IPS-15b (cell line): ENCODE results near the gene PRB2.

ENCODE experiments used
- H3K27me3 ChIP-seq: one replicate; pipeline ENCODE4 v1.6.1; 2013; ENCODE audit warnings: low read length; ENCODE audit not compliant: control insufficient read depth, insufficient read depth
- H3K36me3 ChIP-seq: one replicate; pipeline ENCODE4 v1.6.1; 2013; ENCODE audit warnings: low read length; ENCODE audit not compliant: control insufficient read depth, insufficient read depth
- H3K4me1 ChIP-seq: one replicate; pipeline ENCODE4 v1.6.1; 2013; ENCODE audit warnings: mild to moderate bottlenecking, low read length; ENCODE audit not compliant: control insufficient read depth, insufficient read depth
- H3K4me3 ChIP-seq: one replicate; pipeline ENCODE4 v1.5.1; 2013; ENCODE audit warnings: low read depth, low read length
- H3K9ac ChIP-seq: one replicate; pipeline ENCODE4 v1.6.1; 2013; ENCODE audit warnings: low read depth, mild to moderate bottlenecking, low read length
- H3K9me3 ChIP-seq: one replicate; pipeline ENCODE4 v1.6.1; 2013; ENCODE audit warnings: mild to moderate bottlenecking, low read length; ENCODE audit not compliant: control insufficient read depth, insufficient read depth

PRB2 gene

DNA sequence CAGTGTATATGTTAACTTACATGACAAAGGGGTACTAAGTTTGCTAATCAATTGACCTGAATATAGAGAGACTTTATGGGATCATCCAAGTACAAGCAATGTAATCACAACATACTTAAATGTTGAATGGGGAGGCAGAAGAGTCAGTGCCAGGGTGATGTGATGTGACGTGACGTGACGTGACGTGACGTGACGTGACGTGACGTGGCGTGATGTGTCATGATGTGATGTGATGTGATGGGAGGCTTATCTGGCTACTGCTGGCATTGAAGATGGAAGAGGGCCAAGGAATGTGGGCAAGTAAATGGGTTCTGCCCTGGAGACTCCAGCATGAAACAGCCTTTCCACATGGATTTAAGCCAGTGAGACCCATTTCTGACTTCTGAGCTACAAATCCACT, 46.9 kb downstream of the PRB2 start:
- no peaks in the 10 kb centered on the region for H3K9me3 ChIP-seq
- no peak overlapping the region for H3K4me3 ChIP-seq
- no peak overlapping the region for H3K9ac ChIP-seq
- H3K4me1 ChIP-seq = no peaks in the 10 kb centered on the region
- H3K27me3 ChIP-seq = no peaks in the 10 kb centered on the region
- no peaks in the 10 kb centered on the region for H3K36me3 ChIP-seq

DNA sequence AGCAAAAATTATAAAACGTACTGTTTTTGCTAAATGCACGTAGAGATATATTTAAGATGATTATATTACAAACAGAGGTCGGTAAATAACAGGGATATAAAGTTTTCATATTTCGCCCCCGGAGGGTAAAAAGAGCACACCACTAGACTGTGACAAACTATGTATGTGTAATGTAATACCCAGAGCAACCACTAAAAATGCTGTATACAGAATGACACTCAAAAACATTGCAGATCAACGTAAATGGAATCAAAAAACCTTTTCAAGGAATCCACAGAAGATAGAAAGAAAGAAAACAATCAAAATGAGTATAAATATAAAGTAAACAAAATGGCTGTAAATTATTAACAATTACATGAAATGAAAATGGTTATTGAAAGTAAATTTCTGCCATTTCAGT, 47.6 kb downstream of the PRB2 start:
- Histone ChIP-seq H3K27me3 (no peaks in the 10 kb centered on the region), H3K36me3 (no peaks in the 10 kb centered on the region), H3K9me3 (no peaks in the 10 kb centered on the region), H3K9ac (no peak overlapping the region), H3K4me1 (no peaks in the 10 kb centered on the region), H3K4me3 (no peak overlapping the region)

DNA sequence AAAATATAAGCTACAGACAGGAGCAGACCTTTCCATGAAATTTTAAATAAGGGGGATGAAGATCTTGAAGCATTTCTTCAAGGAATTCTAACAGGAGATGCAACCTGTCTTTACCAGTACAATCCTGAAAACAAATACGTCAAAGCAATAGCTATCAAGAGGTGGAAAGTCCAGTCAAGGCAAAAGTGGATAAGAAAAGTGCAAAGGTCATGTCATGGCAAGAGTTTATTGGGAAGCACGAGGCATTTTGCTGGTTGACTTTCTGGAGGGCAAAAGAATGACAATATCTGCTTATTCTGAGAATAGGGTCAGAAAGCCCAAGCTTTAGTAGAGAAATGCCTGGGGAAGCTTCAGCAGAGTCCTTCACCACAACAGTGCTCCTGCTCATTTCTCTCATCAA, 50.9 kb downstream of the PRB2 start:
- Histone ChIP-seq H3K36me3 (no peaks in the 10 kb centered on the region), H3K9ac (no peak overlapping the region), H3K27me3 (no peaks in the 10 kb centered on the region), H3K4me1 (no peaks in the 10 kb centered on the region), H3K9me3 (no peaks in the 10 kb centered on the region), H3K4me3 (no peak overlapping the region)
